ENCODE measurements around the gene PPP1R26.

The PPP1R26 gene

DNA sequence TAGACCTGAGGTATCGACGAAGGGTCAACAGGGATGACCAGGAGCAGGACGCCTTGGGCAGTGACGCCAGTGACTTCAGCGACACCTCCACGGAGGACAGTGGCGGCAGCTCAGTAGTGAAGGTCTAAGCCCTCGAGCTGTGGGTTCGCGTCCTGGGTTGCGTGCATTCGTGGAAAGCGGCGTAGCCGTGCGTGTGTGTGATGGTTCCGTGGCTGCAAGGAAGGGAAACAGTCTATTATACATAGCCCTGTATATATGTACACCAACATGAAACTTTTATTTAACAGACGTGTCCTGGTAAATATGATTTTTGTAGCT, 8.4 kb downstream of the PPP1R26 start:
- DNase-seq (ENCODE audit: low read depth in 2 of 2, low spot score in 1 of 2): no peak

DNA sequence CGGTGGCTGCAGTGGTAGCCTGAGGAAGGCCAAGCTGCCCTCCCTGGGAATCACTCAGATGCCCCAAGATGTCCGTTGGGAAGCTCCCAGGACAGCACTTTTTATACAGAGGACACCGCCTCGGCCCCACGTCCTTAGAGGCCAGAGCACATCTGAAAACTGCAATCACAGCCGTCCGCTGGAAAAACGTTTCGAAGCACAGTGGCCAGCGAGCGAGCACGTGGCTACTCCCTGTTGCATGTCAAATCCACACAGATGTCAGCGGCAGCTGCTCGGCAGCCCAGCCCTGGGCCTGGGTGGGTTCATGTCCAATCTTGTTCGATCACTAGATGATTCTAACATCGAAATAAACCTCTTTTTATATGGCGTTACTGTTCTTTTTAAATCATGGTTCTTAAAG, 8.9 kb downstream of the PPP1R26 start:
- no peak for DNase-seq (ENCODE audit: low read depth in 2 of 2, low spot score in 1 of 2)

DNA sequence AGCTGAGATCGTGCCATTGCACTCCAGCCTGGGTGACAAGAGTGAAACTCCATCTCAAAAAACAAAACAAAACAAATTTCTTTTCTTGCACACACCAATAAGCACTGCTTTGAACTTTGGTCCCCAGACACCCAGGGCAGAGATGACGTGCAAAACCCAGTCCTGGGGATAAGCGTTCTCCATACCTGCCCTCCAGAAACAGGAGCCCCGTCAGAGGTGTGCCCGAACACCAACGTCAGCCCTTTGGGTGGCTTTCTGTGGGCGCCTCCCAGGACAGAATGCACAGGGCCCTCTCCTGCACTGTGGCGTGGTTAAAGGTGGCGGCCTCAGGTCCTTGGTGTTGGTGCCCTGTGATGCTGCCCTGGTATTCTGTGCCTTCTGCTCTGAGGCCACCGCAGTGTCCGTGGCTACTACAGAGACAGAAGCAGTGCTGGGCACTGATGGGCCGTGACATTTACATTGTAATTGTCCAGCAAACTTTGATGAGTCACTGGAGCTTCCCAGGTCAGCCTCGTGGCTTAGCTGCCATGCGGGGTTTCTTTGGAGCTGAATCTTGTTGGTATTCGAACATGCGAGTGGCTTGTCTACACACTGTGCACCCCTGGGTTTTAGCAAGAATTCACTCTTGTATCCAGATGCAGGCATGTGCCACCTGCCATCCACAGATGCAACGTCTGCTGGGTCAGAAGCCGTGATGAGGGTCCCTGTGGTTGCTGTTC, 9.8 kb downstream of the PPP1R26 start:
- no peak for DNase-seq (ENCODE audit: low read depth in 2 of 2, low spot score in 1 of 2)

DNA sequence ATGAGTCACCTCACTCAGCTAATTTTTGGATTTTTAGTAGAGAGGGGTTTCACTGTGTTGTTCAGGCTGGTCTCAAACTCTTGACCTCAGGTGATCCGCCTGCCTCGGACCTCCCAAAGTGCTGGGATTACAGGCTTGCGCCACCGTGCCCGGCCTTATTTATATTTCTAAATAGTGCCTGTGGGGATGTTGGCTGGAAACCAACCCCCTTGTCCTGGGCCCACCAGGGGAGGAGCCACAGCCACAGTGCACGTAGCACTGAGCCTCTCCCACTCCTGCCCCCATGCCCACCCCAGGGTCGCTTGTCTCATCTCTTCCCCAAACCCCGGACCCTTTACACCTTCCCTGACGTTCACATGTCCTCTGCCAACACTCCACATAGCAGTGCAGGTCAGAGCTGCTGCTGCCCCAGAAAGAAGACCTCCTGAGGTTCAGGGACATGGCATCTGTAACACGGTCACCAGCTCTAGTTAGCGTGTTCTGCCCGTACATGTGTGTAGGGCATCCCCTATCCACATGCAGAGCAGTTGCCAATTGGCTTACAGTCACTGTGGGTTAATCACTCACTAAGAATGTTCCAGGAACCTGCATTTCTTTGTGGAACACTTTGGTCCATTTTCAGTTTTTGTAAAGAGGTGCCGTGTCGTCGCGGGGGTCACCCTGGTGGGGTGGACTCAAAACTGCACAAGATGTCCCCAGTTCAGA, 10.7 kb downstream of the PPP1R26 start:
- no peak for DNase-seq (ENCODE audit: low read depth in 2 of 2, low spot score in 1 of 2)

DNA sequence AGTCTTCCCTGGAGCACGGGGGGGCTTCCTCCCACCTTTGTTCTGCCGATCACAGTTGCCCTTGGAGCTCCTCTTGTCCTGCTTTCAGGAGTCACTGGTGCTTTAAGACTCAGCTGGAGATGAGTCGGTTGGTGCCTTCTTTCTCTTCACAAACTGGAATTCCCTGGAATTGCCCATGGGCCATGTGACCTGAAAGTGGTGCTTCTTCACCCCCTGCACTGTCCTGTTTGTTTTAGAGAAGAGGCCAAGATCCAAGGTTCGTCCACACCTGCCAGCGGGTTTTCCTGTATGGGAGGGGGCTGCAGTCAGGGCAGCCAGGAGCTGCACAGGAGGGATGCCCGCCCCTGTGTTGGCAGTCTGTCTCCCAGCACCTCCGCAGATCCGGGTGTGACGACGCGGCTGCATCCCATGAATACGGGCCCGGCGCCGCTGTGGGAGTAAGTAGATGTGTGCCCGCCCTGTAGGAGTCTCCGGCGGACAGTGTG, 11.4 kb downstream of the PPP1R26 start:
- no peak for DNase-seq (ENCODE audit: low read depth in 2 of 2, low spot score in 1 of 2)

DNA sequence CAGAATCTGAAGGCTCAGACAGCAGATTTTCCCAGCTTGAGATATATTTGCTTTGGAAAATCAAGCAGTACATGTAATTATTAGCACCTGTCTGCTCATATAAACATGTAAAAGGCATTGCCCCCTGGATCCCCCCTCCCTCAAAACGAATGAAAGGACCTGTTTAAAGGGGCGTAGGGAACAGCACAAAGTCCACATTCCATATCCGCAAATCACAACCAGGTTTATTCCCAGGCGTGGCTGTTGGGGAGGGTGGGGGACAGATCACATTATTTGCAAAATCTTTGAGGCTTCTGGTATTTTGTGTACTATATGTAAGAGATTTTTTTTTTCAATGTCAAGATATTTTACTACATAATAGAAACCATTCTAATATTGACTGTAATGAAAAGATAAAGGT, 12.2 kb downstream of the PPP1R26 start:
- no peak for DNase-seq (ENCODE audit: low read depth in 2 of 2, low spot score in 1 of 2)

DNA sequence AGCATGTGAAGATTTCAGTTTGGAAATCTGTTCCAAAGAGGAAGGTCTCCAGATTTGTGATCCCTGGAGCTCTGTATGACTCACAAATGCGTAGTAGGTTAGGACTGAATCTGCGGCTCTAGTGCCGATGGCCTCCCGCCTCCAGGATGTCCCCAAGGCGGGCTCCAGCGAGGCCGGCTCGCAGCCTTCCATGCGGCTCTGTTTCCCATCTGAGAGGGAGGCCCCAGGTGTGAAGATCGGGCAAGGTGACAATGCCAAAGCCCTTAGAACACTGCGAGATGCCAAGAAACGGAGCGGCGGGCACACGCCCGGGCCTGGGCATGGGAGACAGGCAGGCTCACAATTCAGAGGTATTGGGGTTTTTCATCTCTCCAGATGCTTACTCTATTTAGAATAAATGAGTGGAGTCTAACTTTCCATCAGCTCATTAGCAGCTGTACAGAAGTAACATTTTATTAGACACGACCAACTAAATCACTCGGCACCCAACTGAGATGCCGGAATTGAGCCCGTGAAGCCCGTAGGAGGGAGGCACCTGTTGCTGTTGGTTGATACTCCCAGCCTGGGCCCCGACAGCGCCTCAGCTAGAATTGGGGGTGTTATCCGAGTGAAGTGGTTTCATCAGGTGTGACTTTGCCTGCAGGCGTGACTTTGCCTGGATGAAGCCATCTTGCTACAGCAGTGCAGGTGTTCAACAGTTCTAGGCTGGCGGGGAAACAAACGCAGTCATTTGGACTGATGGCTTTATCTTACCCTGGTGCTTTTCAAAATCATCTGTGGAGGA, 13.5 kb downstream of the PPP1R26 start:
- no peak for DNase-seq (ENCODE audit: low read depth in 2 of 2, low spot score in 1 of 2)

DNA sequence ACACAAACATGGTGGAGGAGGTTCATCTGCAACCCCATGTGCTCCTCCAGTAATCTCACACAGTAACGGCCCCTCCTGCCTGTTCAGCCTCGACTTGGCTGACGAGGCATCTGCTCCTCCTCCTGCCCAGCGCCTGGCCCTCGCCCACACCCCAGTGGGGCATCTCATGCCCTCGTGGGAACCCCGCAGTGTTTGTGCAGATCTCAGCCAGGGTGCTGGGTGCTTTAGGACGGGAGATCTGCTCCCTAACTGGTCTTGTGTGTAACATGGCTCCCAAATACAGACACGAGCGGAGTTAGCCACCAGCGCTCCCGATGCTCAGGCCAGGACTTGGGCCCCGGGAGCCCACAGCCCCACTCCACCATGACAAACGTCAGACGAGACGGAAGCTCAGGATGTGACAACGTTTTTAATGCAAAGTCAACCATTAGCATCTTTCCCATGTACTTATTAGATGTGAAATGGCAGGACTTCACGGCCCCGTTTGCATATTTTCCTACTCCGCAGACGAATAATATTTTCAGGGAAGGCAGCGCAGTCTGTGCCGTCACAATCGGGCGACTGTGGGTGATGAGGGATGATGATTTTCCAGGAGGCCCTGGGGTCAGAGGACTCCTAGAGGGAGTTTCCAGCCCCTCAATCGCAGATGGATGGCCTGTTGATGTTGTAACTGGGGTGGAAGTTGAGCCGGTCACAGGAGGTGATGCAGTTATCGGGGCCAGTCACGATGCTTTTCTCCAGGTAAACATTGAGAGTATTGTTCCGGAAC, 15.4 kb downstream of the PPP1R26 start:
- no peak for DNase-seq (ENCODE audit: low read depth in 2 of 2, low spot score in 1 of 2)

DNA sequence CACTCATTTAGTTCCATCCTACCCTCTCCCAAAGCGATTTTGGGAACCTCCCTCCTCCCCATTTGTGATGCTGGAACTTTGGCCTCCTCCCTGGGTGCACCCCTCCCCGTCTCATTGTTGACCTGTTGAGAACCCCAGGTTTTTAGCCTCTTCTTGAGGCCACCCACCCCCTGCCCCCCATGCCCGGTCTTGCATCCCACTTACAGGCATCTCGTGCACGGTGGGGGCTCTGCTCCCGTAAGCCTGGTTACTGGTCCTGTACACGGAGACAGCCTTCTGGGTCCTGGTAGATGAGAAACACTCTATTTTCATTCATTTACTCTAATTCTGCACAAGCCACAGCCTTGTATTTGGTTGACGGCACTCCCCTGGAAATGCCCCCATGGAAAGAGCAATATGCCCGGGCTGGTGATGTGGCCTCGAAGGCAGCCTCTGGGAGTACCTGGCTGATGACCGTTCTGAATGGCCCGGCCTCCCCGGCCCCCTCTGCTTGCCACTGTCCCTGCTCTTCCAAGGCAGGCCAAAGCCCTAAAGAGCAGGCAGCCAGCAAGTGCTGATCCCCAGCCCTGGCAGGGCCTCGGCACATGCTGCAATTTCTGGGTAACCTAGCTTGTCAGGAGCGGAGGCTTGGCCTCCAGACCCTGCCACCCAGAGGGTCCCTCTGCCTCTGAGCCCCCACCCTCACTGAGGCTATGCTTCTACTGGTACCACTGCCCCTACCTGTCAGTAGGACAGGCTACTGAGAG, 19.0 kb downstream of the PPP1R26 start:
- DNase-seq (ENCODE audit: low read depth in 2 of 2, low spot score in 1 of 2): no peak

DNA sequence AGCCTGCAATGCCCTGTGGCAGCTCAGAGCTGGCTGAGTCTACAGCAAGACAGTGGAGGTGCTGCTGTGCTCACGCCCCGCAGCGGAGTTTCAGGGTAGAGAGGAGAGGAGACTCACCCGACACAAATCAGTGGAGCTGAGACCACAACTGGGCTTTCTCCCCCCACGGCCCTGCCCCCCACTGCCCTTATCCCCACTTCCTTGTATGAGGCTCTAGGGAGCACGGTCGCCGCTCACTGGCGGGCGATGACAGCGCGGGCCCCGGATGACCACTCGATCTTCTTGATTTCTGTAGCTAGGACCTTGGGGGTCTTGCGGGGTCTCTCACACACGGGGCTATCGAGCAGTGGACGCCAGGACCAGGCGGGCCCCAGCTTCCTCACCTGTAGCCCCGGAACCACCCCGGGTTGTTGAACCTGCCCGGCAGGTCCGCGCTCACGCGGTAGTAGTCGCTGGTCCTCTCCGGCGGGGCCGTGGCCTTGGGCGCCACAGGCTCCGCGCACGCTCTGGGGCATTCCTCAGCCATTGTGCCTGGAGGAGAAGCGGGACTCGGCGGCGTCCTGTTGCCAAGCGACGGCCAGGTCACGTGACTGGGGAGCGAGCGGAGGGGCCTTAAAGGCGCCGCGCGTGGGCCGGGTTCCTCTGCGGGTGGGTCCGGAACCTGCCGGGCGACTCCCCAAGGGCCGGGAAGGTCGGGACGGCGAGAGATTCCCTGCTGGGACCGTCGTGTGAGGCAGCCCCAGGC, 19.9 kb downstream of the PPP1R26 start:
- peak; percentile 80 to 90 for DNase-seq (ENCODE audit: low read depth in 2 of 2, low spot score in 1 of 2)

DNA sequence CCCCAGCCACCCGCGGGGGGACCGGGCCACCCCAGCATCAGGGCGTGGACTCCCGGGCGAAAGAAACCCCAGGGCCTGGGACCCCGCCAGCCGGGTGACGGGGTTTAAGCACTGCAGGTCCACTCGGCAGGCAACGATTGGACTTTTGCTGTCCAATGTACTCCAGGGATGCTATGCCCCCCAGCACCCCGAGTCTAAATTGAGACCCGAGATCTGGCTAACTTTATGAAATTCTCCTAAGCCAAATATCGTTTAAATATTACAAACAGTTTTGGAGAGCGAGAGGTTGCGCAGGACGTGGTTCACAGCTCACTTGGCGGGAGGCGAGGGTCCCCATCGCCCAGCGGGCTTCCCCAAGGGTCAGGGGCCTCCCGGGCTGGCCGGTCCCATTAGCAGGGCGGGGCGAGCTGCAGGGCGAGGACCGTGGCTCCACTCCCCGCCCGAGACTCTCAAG, 20.5 kb downstream of the PPP1R26 start:
- DNase-seq (ENCODE audit: low read depth in 2 of 2, low spot score in 1 of 2): no peak

DNA sequence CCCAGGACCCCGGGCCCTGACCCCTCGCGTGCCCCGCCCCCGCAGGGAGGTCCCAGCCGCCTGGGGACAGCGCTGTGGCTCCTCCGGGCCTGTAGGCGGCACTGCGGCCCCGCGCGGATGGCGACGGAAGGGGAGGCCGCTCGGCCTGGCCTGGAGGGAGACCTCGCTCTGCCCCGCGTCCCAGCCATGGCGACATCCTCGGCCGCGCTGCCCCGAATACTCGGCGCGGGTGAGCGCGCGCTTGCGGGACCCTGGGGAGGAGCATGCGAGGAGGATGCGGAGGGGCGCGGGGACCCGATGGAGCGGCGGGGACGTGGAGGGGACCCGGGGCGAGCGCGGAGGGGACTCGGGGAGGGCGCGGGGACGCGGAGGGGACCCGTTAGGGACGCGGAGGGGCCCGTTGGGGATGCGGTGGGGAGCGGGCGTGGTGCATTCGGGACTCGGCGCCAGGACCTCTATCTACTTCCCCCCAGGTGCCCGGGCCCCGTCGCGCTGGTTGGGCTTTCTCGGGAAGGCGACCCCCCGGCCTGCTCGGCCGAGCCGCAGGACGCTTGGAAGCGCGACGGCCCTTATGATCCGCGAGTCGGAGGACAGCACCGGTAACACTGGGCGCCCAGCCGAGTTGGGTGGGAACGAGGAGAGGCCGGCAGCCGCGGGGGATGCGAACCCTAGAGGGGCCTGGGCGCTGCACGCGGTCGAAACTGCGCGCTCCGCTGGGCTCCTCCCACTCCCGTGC, 21.1 kb downstream of the PPP1R26 start, which contains the start of gene MRPS2:
MRPS2 (plus strand) TSS at position 158 of the 736 bp plus-strand sequence; CDS start at position 187, 29 bp downstream.
- peak; percentile 51 to 75 for DNase-seq (ENCODE audit: low read depth in 2 of 2, low spot score in 1 of 2)

DNA sequence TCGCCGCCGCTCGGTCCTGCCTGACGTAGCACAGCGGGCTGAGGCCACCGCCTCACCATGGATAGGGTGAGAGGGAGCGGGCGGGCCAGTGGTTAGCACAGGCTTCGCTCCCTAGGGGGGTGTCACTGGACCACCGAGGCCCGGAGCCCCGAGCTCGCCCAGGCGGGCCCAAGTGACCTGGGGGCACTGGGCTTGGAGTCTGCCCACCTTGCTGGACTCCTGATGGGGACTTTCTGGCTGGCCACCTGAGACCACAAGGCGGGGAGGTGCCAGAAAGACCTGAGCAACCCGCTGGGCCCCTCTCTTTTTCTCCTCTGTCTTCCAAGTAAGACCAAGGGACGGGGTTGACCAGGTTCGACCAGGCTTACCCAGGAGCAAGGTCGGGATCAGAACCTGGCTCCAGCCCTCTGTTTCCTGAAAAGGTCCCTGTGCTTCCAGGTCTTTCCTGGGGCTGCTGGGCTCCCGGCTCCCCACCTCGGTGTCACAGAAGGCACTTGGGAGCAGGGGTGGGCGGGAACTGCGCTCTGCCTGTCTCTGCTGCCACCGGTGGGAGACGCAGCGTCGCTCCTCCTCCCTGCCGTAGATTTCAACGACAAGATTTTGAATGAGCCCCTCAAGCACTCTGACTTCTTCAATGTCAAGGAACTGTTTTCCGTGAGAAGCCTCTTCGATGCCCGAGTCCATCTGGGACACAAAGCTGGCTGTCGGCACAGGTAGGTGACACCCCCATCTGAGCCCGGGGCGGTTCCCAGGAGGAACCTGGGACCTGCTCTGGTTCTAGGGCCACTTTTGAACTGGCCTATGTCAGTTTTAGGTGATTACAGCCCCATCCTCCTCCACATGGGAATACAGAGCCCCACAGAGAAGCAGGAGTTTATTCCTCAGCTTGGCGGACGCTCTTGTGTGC, 21.9 kb downstream of the PPP1R26 start:
- no peak for DNase-seq (ENCODE audit: low read depth in 2 of 2, low spot score in 1 of 2)

DNA sequence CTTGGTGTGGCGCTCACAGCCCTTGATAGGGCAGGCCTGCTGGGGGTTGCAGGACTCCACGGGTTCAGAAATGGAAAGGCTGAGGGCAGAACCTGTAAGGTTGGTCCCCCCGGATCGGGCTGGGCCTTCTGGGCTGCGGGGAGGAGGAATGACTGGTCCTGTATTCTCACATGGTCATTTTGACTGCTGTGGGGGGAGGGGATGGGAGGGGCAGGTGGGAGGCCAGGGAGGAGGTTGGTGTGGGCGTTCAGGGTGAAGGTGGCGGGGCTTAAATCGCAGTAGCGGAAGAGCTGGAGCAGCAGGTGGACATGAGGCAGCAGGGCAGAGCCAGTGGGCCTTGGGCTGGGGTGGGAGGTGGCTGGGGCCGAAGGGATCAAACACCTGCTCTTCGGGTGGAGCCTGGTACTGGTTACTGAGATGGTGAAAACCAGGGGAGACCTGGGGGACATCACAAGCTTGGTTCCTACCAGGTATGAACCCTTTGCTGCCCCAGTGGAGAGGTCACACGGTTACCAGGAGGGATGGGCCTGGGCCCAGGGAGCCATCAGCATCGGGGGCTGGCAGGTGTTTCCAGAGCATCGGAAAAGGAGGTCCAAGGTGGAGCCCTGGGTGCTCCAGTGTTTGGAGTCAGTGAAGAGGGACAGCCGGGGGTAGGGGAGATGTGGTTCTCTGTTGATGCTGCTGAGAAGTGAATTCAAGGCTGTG, 22.7 kb downstream of the PPP1R26 start:
- DNase-seq (ENCODE audit: low read depth in 2 of 2, low spot score in 1 of 2): no peak

DNA sequence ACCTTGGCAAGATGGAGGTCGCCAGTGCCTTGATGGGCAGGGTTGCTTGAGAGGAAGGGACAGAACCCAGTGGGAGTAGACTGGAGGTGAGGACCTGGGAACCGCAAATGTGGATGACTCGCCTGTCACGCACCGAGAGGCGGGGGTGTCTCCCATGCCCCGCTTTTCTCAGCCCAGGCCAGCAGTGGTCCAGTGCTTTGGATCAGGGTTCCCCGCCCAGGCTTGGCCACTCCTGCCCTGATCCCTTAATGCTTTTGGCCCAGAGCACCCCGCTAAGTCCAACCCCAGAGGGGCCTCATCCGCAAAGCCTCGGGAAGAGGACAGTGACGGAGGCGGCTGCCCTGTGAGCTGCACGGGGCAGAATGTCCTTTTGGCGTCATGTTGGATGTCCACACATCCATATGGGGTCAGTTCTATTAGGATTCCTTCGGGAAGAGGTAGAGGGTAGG, 23.3 kb downstream of the PPP1R26 start:
- no peak for DNase-seq (ENCODE audit: low read depth in 2 of 2, low spot score in 1 of 2)

DNA sequence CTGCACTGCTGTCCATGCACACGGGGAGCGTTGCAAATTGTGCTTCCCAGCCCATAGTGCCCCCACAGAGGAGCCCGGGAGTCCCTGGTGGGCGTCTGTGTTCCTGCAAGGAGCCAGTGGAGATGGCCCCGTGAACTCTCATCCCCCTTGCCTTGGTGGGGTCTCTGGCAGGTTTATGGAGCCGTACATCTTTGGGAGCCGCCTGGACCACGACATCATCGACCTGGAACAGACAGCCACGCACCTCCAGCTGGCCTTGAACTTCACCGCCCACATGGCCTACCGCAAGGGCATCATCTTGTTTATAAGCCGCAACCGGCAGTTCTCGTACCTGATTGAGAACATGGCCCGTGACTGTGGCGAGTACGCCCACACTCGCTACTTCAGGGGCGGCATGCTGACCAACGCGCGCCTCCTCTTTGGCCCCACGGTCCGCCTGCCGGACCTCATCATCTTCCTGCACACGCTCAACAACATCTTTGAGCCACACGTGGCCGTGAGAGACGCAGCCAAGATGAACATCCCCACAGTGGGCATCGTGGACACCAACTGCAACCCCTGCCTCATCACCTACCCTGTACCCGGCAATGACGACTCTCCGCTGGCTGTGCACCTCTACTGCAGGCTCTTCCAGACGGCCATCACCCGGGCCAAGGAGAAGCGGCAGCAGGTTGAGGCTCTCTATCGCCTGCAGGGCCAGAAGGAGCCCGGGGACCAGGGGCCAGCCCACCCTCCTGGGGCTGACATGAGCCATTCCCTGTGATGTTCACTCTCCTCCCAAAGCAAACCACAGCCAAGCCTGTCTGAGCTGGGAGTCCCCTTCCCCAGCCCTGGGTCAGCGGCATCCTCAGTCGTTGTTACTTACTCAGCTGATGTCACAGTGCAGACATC, 24.0 kb downstream of the PPP1R26 start:
- DNase-seq (ENCODE audit: low read depth in 2 of 2, low spot score in 1 of 2): no peak

Measured in stimulated activated CD8-positive, alpha-beta memory T cell treated with anti-CD3 and anti-CD28 coated beads, Interleukin-4, amount 100 ng/mL, for 1 hour (primary cell).